Neural crest cell (in vitro differentiated cells): ENCODE measurements around the gene RPL6. TPM values are rescaled to one million over a fixed set of nuclear protein-coding genes. Genes with fewer than 3 reads are reported as not detected.
A peak's percentile ranks its signal among the peaks of the same experiment; 100 is the strongest.

ENCODE experiments used
- DNase-seq: peaks from one replicate; pipeline ENCODE4 v3.0.0; 2021; ENCODE audit warnings: low read depth, mixed read lengths, low spot score
- H3K27ac Mint-ChIP-seq: one replicate; pipeline ENCODE4 v1.8.0; 2021; ENCODE audit warnings: mild to moderate bottlenecking, mixed read lengths; ENCODE audit not compliant: unreplicated experiment
- H3K27me3 Mint-ChIP-seq: 2 replicates; pipeline ENCODE4 v1.8.0; 2021; ENCODE audit warnings: low read depth, mild to moderate bottlenecking, mixed read lengths
- H3K36me3 Mint-ChIP-seq: 2 replicates; pipeline ENCODE4 v1.8.0; 2021; ENCODE audit warnings: low read depth, mild to moderate bottlenecking, mixed read lengths
- H3K4me1 Mint-ChIP-seq: 2 replicates; pipeline ENCODE4 v1.8.0; 2021; ENCODE audit warnings: mixed read lengths
- H3K4me3 Mint-ChIP-seq: one replicate; pipeline ENCODE4 v1.8.0; 2021; ENCODE audit warnings: mild to moderate bottlenecking, mixed read lengths
- H3K9me3 Mint-ChIP-seq: 2 replicates; pipeline ENCODE4 v1.8.0; 2021; ENCODE audit warnings: mixed read lengths
- CTCF ChIP-seq: fragments of 200-600 bp; sonication (generic); conservative IDR thresholded peaks from 2 replicates; pipeline ENCODE4 v1.5.0; 2021; ENCODE audit warnings: antibody characterized with exemption, mild to moderate bottlenecking
- total RNA-seq: library from RNA; stranded (reverse); gene quantifications from 2 replicates; pipeline ENCODE4 v1.2.1, GENCODE V29; 2021

The RPL6 gene
- total RNA-seq, 1 donor from 2014 or later = 1,997 TPM

DNA sequence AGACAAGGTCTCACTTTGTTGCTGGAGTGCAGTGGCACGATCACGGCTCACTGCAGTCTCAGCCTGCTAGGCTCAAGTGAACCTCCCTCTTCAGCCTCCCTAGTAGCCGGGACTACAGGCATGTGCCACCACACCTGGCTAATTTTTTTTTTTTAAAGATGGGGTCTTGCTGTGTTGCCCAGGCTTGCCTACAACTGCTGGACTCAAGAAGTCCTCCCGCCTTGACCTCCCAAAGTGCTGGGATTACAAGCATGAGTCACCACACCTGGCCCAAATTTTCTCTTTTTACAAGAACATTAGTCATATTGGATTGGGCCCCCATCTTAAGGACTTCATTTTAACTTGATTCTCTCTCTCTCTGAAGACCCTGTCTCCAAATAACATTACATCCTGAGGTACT is 20.2 kb downstream of the RPL6 start:
- no peak for DNase-seq
- Mint-ChIP-seq H3K27me3 (peaks cover 12% of the 10 kb centered on the region), H3K9me3 (no peaks in the 10 kb centered on the region), H3K36me3 (no peaks in the 10 kb centered on the region), H3K27ac (no peak overlapping the region), H3K4me3 (no peak overlapping the region), H3K4me1 (peaks cover 6% of the 10 kb centered on the region)
- TF ChIP-seq CTCF = no peak

- Mint-ChIP-seq H3K4me1 (peaks cover 12% of the 10 kb centered on the region), H3K9me3 (no peaks in the 10 kb centered on the region), H3K27ac (no peak overlapping the region), H3K4me3 (no peak overlapping the region), H3K36me3 (no peaks in the 10 kb centered on the region), H3K27me3 (peaks cover 12% of the 10 kb centered on the region)
- no peak for DNase-seq
- no peak for TF ChIP-seq CTCF
These were observed 22.7 kb downstream of the RPL6 start for GRCh38 chr12:112386726-112387125.

DNA sequence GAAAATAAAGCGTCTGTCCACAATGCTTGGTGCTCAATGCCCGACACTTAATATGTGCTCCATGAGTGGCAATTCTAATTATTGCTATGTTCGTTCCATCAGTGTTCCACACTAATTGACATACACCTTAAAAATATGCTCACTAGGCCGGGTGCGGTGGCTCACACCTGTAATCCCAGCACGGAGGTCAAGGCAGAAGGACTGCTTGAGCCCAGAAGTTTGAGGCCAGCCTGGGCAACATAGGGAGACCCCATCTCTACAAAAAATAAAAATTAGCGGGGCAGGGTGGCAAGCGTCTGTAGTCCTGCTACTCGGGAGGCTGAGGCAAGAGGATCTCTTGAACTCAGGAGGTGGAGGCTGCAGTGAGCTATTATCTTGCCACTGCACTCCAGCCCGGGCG is 26.5 kb downstream of the RPL6 start:
- H3K9me3 Mint-ChIP-seq = no peaks in the 10 kb centered on the region
- no peak for TF ChIP-seq CTCF
- no peak overlapping the region for H3K27ac Mint-ChIP-seq
- peaks cover 31% of the 10 kb centered on the region for H3K4me1 Mint-ChIP-seq
- peaks cover 3% of the 10 kb centered on the region for H3K27me3 Mint-ChIP-seq
- H3K4me3 Mint-ChIP-seq = peak overlapping the region; percentile 92
- H3K36me3 Mint-ChIP-seq = no peaks in the 10 kb centered on the region
- DNase-seq = no peak

GRCh38 chr12:112381883-112382796 is 27.3 kb downstream of the RPL6 start, which contains the start of gene HECTD4:
Gene HECTD4 (minus strand): TSS chr12:112382431. CDS start chr12:112382128, 303 bp downstream.
- no peaks in the 10 kb centered on the region for H3K9me3 Mint-ChIP-seq
- H3K36me3 Mint-ChIP-seq = no peaks in the 10 kb centered on the region
- H3K27ac Mint-ChIP-seq = peak within 1 kb of the TSS; percentile 92
- no peak for TF ChIP-seq CTCF
- peak within 1 kb of the TSS; percentile 95 for H3K4me3 Mint-ChIP-seq
- peaks cover 26% of the 10 kb centered on the region for H3K4me1 Mint-ChIP-seq
- H3K27me3 Mint-ChIP-seq = no peaks in the 10 kb centered on the region
- peak; percentile 94 for DNase-seq

DNA sequence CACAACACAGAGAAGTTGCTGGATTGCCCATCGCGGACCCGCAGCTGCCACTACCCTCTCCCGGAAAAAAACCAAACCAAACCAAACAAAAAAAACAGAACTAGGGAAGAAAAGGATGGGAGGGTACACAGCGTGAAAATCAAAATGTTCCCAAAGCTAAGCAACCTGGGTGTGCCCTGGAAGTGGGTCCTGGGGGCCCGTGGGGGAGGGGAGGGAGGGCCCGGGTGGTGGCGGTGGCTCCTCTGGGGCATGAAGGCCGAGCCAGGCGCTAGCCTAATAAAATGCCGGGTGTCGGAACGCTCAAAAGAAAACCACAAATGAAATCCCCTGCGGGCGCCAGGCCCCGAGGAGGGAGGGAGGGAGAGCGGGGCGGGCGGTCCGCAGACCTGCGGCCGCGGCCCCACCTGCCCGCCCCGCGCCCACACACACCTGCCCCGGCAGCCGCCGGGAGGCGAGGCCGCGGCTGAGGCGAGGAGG is 28.0 kb downstream of the RPL6 start:
- peaks cover 2% of the 10 kb centered on the region for H3K36me3 Mint-ChIP-seq
- peak overlapping the region; percentile 95 for H3K4me3 Mint-ChIP-seq
- H3K9me3 Mint-ChIP-seq = peaks cover 2% of the 10 kb centered on the region
- H3K27me3 Mint-ChIP-seq = no peaks in the 10 kb centered on the region
- peak; percentile 15 for DNase-seq
- TF ChIP-seq CTCF = no peak
- H3K27ac Mint-ChIP-seq = peak overlapping the region; percentile 92
- peaks cover 25% of the 10 kb centered on the region for H3K4me1 Mint-ChIP-seq
